HG03439 (cell line): Measurements from ENCODE around the gene EPSTI1.
A peak's percentile ranks its signal among the peaks of the same experiment; 100 is the strongest.
"Not testable (repeated sequence)": the region's sequence is repeated elsewhere in the genome, so short reads cannot be mapped to it uniquely, and the experiment has no call there.

Experiments used
- ATAC-seq: cut with Tn5 transposase; IDR thresholded peaks from one replicate; pipeline ENCODE4 v1.9.1; 2021; ENCODE audit warnings: mild to moderate bottlenecking, moderate library complexity; ENCODE audit not compliant: unreplicated experiment

The EPSTI1 gene, protein sequence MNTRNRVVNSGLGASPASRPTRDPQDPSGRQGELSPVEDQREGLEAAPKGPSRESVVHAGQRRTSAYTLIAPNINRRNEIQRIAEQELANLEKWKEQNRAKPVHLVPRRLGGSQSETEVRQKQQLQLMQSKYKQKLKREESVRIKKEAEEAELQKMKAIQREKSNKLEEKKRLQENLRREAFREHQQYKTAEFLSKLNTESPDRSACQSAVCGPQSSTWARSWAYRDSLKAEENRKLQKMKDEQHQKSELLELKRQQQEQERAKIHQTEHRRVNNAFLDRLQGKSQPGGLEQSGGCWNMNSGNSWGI

DNA sequence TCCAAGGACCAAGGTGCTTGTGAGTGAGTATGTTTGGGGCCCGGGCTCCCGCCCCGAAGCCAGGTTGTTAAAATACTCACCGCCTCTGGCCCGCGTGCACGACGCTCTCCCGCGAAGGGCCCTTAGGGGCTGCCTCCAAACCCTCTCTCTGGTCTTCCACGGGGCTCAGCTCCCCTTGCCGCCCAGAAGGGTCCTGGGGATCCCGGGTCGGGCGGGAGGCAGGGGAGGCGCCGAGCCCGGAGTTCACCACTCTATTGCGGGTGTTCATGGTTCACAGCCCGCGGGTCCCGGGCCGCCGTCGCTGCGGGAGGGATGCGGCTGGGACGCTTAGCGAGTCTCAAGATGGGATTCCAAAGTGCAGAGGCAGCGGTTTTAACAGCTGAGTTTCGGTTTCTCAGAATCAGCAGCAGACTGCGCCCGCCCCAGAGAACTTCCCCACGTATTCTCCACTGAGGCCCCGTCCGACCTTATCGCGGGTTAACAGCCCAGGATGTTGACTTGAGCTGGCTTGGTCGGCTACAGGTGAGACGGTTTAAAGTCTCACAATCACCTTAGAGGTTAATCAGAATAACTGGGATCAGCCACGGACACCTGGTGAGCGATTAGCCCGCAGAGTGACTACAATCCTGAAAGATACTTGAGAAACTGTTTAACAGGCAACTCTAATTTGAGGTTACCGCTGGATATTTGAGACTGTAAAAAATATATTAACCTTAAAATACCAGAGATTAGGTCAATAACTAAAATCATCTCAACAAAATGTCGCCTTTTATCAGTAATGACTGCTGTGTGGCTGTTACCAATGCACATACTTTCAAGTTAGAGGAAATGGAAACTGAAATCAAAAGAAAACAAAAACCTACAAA, at the start of gene EPSTI1:
Gene EPSTI1, minus strand, starts transcription at position 344 of the 866 bp plus-strand sequence. Its CDS starts 76 bp downstream, at position 268.
- peak; percentile 74 for ATAC-seq

DNA sequence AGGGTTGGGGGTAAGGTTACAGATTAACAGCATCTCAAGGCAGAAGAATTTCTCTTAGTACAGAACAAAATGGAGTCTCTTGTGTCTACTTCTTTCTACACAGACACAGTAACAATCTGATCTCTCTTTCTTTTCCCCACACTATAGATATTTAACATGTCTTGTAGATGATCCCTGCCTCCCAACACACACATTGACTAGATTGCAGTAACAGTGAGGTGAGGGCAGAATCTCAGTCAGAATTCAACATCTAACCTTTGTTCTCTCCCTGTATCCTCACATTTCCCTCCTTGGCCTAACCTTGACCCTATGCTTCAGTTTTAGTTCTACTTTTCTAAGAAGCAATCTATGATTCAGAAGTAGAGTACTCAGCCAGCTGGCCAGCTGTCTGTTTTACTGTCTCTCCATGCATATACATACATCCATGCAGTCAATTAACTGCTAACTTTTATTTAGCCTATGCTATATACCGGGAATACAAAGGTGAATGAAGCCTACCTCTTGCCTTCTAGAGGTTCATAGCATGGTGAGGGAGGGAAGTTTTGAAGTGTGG, 49.4 kb upstream of the EPSTI1 start:
- no peak for ATAC-seq

DNA sequence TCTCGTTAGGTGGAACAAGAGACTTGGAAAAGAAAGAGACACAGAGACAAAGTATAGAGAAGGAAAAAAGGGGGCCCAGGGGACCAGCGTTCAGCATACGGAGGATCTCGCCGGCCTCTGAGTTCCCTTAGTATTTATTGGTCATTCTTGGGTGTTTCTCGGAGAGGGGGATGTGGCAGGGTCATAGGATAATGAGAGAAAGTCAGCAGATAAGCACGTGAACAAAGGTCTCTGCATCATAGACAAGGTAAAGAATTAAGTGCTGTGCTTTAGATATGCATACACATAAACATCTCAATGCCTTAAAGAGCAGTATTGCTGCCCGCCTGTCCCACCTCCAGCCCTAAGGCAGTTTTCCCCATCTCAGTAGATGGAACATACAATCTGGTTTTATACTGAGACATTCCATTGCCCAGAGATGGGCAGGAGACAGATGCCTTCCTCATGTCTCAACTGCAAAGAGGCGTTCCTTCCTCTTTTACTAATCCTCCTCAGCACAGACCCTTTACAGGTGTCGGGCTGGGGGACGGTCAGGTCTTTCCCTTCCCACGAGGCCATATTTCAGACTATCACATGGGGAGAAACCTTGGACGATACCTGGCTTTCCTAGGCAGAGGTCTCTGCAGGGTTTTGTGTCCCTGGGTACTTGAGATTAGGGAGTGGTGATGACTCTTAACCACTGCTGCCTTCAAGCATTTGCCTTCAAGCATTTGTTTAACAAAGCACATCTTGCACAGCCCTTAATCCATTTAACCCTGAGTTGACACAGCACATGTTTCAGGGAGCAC, 48.7 kb upstream of the EPSTI1 start:
- ATAC-seq, result not testable (repeated sequence)

DNA sequence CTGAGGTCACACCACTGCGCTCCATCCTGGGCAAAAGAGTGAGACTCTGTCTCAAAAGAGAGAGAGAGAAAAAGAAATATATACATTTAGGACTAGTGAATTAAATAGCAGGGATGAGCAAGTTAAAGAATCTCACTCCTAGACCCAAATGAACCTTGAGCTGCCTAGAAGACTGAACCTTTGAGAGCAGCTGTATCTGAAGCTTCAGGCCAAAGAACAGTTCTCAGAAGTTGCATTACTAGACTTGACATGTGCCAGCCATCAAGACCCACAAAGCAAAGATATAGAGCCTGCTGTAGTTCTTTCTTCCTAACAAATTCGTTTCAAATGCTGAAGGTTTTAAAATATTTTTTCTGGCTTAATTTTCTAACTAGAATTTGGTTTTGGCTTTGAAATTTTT, 47.9 kb upstream of the EPSTI1 start:
- no peak for ATAC-seq

DNA sequence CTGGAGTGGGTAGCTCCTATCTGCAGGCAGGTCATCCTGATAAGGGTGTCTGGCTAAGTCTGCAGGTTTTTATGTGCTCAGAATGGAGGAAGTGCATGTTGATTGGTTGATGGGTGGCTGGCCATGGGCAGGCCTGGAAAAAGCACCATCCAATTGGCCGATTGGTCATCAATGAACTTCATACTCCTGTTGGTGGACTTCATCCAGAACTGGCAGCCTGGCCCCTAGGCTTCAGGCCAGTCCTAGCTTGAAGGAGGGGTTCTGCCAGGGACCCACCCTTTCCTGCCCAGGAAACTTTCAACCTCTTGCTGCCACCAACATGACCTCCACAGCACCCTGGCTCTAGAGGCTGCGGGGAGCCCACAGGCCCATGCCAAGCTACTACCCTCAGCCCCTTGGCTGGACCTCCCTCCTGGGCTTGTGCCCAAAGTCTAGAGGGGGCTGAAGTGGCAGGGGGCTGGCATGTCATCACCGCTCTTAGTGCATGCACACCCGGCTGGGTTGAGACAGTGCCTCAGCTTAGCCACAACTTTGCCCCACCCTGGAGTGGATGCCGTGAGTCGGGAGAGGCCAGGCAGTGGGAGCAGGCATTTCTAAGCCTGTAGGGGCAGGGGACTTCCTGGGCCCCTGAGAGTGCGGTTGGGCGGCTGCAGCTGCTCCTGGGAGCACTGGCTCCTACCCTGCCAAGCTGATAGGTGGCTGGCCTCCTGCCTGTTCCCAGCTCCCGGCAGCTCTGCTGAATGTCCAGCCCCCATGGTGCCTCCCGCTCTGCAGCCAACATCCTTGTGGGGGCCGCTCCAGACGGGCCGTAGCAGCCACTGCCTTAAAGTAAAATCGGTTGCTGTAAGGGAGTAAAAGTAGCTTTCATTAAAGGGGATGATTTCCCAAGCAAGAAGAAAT, 44.6 kb upstream of the EPSTI1 start:
- no peak for ATAC-seq

DNA sequence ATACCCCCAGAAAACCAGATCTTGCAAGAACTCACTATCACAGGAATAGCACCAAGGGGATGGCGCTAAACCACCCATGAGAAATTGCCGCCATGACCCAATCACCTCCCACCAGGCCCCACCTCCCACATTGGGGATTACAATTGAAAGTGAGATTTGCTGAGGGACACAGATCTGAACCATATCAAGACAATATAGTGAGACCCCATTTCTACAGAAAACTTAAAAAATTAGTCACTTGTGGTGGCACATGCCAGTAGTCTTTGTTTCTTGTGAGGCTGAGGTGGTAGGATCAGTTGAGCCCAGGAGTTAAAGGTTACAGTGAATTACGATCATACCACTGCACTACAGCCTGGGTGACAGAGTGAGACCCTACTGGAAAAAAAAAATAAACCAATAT, 41.0 kb upstream of the EPSTI1 start:
- ATAC-seq, result no peak

DNA sequence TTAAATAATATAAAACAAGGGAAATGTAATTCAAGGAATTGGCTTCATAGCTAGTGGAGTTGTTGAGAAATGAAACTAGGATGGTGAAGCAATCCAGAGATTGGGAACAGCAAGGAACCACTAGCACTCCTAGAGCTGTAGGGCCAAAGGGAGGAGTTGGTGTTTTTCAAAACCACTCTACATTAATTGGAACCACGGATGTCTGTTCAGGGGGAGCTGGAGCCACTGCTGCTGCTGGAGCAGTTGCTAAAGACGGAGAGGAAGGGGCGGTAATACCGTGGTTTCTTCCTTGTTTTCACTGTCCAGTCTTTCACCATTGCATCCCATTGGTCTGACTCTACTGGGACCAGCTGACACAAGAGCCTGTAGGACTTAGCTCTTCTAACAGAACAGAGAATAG, 39.8 kb upstream of the EPSTI1 start:
- ATAC-seq, result no peak

DNA sequence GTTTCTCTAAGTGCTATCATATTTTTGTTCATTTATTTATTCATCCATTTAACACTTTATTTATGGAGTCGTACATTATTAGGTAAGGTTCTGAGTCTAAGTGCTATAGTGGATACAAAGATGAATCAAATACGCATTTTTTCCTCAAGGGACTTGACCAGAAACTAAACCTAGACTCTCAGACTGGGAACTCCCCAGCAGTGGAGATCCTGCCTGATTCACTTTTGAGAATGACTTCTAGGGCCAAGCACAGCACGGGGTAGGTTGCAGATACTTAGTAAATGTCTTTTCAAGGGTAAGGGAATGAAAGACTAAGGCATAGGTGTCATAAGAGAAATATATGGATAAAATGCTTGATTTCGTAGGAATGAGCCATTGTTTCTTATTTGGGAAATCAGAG, 38.5 kb upstream of the EPSTI1 start:
- ATAC-seq, result no peak

DNA sequence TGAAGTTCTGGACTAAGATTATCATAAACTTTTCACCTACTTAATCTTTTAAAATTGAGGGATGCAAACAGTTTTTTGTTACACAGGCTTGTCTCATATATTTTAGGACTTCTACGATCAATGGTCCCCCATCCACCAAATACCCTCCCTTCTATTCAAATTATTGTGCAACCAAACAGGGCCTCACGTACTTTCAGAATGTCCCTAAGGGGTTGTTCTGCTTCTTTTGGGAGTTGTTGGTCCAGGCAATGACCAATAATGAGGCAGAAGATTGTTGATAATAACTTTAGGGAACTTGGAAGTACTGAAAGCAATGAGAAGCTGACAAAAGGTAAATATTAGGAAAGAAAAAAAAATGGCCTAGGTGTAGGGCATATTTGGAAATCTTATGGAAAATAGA, 34.2 kb upstream of the EPSTI1 start:
- ATAC-seq, result no peak

DNA sequence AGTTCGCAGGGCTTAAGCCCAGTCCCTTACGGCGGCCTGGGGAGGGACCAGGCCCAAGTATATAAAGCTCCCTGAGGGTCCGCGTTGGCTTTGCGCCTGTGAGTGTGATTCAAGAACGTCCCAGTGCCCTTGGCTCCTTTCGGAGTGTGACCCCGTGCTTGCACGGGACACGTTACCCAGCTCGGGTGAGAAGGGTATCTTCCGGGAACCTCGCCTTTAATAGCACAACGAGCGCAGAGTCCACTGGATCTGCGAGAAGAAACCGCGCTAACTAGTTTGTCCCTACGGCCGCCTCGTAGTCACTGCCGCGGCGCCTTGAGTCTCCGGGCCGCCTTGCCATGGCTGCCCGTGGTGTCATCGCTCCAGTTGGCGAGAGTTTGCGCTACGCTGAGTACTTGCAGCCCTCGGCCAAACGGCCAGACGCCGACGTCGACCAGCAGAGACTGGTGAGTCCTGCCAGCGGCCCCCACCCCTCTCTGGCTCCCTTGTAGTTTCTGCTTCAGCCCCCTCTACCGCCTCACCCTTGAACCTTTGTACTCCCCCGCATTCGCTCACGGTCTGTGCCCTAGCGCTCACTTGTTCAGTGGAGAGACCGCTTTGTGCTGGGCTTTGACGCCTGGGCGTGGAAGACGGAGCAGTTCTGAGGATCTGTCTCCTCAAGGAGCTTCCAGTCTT, 31.4 kb upstream of the EPSTI1 start, which contains the start of gene DNAJC15:
Gene DNAJC15, plus strand, starts transcription at position 298 of the 675 bp plus-strand sequence. Its CDS starts 41 bp downstream, at position 339.
- ATAC-seq, result peak; percentile 87

DNA sequence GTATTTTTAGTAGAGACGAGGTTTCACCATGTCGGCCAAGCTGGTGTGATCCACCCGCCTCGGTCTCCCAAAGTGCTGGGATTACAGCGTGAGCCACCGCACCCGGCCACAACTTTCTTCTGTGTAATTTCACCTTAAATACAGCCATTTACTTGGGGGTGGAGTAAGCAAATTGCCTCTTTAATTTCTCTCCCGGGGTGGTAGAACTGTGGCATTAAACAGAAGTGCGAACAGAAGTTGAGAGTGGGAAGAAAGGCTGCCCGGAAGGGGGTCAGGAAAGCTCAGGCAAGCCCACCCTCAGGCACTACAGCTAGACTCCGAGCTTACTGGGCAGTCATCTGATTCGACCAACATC, 30.9 kb upstream of the EPSTI1 start:
- no peak for ATAC-seq

DNA sequence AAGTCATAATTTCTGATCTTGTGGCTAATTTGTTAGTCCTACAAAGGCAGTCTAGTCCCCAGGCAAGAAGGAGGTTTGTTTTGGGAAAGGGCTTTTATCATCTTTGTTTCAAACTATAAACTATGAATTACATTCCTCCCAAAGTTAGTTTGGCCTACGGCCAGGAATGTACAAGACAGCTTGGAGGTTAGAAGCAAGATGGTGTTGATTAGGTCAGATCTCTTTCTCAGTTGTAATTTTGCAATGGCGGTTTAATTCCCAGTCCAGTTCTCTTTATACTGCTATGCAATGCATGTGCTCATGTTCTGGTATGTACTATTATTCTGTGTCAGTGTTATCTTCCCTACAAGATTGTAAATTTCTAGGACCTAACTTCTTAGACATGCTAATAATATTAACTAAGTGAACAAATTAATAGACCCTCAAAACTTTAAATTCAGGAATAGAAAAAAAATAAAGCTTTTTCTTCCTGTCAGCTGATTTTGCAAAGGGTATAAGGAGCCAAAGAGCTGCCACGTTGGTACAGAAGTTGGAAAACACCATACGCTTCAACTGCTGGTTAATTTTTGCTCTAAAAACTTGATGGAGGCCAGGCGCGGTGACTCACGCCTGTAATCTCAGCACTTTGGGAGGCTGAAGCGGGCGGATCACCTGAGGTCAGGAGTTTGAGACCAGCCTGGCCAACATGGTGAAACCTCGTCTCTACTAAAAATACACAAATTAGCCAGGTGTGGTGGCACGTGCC, 30.1 kb upstream of the EPSTI1 start:
- no peak for ATAC-seq

DNA sequence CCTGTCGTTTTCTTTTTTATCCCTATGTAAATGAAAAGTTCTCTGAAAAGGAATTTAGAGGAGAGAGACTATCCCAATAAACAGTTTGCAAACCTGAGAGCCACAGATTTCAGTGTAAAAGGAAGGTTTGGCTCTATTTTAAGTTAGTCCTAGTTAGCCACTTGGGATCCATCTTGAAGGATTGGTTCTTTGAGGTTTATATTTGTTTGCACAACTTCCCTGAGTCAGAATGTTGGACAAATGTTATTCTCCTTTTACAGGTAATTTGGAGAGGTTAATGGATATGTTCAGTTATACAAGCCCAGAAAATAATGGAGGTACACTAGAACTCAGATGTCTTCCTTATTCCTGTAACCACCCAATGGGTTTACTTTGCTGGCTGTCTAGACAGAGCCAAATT, 28.8 kb upstream of the EPSTI1 start:
- no peak for ATAC-seq

DNA sequence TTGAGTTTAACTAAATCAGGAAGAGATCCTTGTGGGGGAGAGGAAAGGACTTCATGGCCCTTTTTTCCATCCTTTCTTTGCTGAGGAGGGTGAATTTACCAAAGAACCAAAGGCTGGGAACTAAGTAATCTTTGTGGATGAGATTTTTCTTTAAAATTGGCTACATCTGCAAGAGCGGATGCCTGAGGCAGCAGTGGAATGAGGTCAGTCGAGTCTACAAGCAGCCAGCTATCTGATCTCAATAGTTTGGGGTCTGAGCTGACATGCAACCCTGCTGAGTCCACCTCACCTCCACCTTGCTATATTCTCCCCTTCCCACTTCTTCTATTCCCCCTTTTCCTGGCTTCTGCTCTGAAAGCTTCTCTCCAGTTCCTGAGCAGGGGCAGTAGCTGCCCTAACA, 27.8 kb upstream of the EPSTI1 start:
- no peak for ATAC-seq

DNA sequence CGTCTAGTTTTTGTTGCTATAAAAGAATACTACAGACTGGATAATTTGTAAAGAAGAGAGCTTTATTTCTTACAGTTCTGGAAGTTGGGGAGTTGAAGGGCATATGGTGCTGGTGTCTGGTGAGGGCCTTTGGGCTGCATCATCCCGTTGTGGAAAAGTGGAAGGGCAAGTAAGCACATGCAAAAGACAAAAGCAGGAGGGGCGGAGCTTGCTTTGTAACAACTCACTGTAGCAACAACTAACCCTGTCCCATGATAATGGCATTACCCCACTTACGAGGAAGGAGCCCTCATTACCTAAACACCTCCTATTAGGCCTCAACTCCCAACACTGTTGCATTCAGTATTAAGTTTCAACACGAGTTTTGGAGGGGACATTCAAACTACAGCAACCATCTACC, 24.2 kb upstream of the EPSTI1 start:
- no peak for ATAC-seq

DNA sequence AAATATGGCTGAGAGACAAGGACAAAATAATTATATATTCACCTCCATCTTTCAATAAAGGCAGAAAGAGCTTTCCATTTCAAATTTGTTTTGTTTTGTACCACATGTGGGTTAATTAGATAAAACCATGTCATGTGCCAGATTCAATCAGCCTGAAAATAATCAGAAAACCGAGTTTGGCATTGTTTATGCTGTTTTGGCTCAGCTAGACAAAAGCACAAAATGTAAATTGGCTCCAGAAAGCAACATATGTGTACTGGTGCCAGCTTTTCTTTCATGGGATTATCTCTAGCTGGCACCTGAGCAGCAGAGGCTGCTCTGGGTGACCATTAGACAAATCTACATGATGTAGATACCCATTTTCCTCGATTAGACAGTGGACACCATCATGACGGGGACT, 22.1 kb upstream of the EPSTI1 start:
- no peak for ATAC-seq

DNA sequence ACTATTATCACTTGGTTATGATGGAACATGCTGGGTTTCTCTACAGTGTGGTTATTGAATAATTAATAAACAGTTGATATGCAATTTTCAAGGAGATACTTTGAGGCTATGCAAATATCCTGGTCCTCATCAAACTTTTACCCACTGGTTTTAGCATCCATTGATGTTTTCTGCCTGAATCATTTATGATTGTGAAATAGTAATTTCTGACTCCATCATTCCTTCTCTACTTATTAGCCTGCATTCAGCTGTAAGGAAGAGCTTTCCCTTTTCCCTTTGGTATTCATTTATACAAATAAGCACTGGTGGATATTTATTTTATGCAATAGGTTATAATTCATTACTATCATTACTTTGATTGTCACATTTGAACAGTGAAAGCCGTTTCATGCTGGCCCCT, 17.5 kb upstream of the EPSTI1 start:
- ATAC-seq, result no peak

DNA sequence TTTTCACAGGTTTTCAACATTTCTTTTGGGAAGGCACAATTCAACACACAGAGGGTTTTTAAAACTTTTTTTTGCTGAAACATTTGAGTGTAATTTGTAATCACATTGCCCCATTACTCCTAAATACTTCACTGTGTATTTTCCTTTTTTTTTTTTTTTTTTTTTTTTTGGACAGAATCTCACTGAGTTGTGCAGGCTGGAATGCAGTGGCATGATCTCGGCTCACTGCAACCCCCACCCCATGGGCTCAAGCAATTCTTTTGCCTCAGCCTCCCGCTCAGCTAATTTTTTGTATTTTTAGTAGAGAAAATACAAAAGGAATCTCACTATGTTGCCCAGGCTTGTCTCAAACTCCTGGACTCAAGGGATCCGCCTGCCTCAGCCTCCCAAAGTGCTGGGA, 16.6 kb upstream of the EPSTI1 start:
- no peak for ATAC-seq
